ENCODE results near the gene PTCRA.

DNA sequence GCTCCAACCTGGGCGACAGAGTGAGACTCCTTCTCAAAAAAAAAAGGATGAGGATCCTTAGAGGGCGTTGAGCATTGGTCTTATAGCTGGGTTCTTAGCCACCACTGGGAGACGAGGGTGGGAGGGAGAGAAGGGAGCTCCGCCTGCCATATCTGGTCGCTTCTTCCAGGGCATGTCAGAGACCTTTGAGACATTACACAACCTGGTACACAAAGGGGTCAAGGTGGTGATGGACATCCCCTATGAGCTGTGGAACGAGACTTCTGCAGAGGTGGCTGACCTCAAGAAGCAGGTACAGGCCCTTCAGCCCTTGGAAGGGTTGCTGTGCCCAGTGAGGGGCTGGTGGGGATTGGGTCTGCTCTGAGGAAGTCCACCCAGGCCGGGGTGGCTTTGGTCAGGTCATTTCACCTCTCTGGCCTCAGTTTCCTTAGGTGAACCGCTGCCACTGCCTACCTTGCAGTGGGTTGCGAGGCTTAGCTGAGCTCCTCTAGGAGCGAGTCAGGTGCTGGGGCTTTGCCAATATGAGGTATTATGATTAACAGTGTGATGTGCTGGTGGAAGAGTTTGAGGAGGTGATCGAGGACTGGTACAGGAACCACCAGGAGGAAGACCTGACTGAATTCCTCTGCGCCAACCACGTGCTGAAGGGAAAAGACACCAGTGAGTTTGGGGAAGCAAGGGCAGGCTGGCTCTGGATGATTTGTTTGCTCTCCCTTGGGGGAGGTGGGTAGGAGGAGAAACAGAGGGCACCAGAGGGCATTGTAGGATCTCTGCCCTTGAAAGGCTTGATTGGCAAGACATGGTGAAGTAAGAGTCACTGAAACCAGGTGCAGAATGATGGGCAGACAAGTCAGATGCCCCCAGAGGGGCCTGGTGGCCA lies 21.9 kb downstream of the PTCRA start:
- TF ChIP-seq, protein P1, sequence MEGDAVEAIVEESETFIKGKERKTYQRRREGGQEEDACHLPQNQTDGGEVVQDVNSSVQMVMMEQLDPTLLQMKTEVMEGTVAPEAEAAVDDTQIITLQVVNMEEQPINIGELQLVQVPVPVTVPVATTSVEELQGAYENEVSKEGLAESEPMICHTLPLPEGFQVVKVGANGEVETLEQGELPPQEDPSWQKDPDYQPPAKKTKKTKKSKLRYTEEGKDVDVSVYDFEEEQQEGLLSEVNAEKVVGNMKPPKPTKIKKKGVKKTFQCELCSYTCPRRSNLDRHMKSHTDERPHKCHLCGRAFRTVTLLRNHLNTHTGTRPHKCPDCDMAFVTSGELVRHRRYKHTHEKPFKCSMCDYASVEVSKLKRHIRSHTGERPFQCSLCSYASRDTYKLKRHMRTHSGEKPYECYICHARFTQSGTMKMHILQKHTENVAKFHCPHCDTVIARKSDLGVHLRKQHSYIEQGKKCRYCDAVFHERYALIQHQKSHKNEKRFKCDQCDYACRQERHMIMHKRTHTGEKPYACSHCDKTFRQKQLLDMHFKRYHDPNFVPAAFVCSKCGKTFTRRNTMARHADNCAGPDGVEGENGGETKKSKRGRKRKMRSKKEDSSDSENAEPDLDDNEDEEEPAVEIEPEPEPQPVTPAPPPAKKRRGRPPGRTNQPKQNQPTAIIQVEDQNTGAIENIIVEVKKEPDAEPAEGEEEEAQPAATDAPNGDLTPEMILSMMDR (conservative IDR thresholded peaks at IDR 0.05; ENCODE audit: low read depth, low read length), result no peak
- no peak for TF ChIP-seq EZH2phosphoT487 (IDR thresholded peaks at IDR 0.05; ENCODE audit: borderline replicate concordance, low read length)

All from PC-3 (cell line).